ENCODE measurements around the gene INPP5A. TPM values are rescaled to one million over a fixed set of nuclear protein-coding genes. Genes with fewer than 3 reads are reported as not detected.
"Not testable (repeated sequence)": the region's sequence is repeated elsewhere in the genome, so short reads cannot be mapped to it uniquely, and the experiment has no call there.

The INPP5A gene, protein sequence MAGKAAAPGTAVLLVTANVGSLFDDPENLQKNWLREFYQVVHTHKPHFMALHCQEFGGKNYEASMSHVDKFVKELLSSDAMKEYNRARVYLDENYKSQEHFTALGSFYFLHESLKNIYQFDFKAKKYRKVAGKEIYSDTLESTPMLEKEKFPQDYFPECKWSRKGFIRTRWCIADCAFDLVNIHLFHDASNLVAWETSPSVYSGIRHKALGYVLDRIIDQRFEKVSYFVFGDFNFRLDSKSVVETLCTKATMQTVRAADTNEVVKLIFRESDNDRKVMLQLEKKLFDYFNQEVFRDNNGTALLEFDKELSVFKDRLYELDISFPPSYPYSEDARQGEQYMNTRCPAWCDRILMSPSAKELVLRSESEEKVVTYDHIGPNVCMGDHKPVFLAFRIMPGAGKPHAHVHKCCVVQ
- 26.8 and 32.1 TPM in 2 replicates for total RNA-seq (2014; rRNA removed; shearing (Covaris generic))

DNA sequence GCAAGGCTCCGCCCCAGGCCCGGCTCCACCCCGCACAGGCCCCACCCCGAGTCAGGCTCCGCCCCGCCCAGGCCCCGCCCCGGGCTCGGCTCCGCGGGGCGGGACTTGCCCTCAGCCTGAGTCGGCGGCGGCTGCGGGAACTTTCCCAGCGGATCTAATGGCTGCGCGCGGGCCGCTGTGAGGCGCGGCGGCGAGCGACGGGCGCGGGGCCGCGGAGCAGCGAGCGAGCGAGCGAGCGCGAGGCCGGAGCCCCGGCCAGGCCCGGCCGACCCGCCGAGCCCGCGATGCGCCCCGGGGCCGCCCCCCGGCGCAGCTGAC, at the start of gene INPP5A:
TSS of gene INPP5A (plus strand) at position 104 of the 318 bp plus-strand sequence. CDS start 310 bp downstream, outside the sequence.
- DNase-seq (ENCODE audit: low read depth): no peak

DNA sequence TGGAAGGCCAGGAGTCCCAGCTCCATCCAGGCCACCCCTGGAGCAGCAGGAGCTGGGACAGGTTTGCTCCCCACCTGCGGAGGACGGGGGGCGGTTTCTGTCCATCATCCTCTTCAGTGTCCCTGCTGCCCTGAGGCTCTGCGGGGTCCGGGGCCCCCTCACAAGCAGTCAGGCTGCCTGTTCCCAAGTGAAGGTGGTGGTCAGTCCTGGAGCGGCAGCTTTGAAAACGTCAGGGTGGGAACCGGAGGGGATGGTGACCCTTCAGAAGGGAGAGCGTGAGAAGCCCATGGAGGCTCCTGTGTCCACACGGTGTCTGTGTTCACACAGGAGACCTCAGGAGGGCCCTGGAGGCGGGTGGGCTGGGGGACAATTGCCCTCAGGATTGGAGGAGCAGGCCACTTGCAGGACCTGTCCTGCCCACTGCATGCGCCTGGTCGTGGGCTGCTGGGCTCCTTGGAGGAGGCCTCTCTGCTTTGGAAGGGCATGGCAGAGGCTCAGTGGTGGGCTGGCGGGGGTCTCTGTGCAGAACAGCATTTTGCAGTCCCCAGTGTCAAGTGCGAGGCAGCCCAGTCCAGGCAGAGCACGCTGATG, 49.3 kb upstream of the INPP5A start:
- no peak for DNase-seq (ENCODE audit: low read depth)

DNA sequence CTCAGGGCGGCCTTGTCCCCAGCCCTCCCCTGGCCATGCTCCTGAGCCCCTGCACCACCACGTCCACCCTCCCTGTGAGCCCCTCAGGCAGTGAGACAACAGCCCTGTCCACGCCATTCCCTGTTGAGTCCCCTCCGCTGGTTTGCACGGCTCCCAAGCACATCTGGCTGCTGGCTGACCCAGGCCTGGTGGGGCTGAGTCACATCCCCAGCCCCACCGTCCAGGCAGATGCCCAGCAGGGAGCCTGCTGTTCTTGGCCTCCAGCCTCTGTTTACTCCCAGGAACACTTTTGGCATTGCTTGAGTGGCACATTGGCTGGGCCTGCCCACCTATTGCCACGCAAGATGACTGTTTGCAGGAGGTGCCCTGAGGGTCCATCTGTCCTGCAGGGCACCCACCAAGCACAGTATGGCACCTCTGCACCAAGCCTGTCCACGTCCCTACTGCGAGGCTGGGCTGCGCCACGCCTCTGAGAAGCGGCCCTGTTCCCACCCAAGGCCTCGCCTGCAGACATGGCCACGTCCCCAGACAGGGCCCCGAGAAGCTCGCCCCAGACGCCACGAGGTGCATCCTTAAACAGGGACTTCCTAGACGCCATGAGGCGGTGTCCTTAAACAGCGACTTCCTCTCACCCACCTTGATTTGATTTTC, 48.4 kb upstream of the INPP5A start:
- peak; percentile 74 for DNase-seq (ENCODE audit: low read depth)

DNA sequence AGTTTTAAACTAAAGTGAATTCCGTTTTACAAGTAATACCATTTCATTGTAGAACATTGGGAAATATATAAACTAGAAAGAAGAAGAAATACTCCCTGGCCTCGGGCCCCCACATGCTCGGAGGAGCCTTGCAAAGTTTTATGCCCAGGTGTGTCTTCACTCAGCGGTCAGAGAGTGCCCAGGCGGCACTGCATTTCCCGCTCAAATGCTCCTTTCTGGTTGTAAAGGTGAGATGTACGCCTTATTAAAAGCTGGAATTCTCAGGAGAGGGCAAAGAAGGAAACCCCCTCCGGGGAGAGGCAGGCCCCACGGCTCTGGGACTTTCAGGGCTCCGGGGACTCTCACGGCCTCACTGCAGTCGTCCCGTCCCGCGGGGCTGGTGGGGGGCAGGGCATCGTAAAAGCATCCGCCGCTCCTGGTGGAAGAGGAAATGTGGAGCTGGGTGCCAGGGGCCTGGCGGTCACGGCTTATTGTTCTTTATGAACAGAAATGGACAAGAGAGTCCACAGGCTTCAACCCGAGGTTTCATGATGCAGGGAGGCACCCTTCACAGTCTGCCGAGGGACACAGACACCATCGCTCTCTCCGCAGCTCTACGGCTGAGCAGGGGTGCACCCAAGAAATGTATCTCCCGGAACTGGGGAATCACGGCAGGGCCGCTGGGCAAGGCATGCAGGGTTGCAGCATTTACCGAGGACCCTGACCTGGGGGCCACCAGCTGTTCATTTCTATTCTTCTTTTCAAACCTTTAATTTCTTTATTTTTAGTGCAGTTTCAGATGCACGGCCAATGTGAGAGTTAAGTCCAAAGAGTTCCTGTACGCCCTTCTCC, 47.7 kb upstream of the INPP5A start:
- DNase-seq (ENCODE audit: low read depth): no peak

DNA sequence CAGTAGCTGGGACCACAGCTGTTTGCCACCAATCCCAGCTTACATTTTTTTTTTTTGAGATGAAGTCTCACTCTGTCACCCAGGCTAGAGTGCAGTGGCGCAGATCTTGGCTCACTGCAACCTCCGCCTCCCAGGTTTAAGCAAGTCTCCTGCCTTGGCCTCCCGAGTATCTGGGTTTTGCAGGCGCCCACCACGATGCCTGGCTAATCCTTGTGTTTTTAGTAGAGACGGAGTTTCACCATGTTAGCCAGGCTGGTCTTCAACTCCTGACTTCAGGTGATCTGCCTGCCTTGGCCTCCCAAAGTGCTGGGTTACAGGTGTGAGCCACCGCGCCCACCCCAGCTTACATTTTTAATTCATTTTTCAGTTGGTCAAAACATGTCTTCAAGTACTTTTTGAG, 46.1 kb upstream of the INPP5A start:
- not testable (repeated sequence) for DNase-seq (ENCODE audit: low read depth)

DNA sequence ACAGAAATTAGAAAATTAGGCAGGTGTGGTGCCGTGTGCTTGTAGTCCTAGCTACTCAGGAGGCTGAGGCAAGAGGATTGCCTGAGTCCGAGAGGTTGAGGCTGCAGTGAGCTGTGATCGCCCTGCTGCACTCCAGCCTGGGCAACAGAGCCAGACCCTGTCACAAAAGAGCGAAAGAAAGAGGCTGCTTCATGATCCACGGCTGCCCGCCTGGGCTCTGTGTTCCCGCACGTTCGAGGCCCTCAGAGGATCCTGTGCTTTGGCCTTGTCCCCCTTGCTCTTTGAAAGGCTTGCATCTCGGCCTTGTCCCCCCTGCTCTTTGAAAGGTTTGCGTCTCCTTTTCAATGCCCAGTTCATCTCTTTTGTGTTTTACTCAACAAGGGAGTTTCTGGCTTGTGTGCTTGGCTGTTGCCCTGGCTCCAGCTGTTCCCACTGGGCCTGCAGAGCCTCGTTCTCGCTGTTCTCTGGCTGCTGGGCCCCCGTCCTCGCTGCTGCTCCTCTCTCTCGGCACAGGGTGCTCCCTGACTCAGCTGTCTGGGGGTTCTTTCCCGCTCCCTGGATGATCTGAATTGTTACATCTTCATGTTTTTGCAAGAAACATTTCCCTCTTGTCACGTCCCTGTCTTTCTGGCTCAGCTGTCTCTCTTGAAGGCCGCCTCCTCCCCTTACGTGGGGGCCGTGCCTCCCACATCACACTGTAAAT, 45.1 kb upstream of the INPP5A start:
- no peak for DNase-seq (ENCODE audit: low read depth)

DNA sequence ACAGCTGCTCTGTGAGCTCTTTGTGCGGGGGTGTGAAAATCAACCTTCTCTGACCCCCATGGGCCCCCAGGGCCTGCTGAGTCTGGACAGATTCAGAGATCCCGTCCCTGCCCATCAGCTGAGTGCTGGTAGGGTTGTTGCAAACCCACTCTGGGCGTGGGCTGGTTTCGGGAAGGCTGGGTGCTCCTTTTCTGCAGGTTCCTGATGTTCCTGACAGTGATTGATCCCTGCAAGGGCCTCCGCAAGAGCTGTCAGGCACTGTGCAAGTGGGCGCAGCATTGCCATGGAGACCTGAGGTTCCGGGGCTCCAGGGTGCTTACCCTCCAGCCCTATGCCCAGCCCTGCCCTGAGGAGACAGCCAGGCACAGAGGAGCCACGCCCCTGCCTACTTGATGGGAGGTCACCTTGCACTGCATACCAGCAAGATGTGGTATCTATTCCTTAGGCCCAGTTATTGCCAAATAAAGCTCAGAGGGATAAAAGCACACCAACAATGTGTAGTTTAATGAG, 44.3 kb upstream of the INPP5A start:
- DNase-seq (ENCODE audit: low read depth): no peak

DNA sequence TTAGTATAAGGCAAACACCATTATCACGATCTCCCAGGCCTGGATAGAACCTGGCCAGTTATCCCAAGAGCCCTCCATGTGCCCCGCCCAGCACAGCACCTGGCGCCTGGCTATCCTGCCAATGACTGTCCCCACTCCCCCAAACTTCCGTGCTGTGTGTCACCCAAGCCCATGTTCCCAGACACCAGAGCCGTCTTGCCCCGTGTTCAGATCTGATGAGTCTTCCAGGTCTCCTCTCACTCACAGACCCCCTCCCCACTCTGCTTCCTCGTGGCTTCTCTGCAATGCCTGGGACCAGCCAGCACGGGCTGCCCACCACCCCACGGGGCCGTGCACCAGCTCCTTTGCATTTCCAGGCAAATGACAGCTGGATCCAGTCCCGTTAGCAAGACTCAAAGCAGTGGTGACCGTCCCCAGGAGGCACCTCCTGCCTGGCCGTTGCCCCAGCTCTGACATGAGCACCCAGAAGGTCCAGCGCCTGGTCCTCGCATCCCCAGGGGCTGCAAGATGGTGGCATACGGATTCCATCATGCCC, 43.8 kb upstream of the INPP5A start:
- DNase-seq (ENCODE audit: low read depth): no peak

DNA sequence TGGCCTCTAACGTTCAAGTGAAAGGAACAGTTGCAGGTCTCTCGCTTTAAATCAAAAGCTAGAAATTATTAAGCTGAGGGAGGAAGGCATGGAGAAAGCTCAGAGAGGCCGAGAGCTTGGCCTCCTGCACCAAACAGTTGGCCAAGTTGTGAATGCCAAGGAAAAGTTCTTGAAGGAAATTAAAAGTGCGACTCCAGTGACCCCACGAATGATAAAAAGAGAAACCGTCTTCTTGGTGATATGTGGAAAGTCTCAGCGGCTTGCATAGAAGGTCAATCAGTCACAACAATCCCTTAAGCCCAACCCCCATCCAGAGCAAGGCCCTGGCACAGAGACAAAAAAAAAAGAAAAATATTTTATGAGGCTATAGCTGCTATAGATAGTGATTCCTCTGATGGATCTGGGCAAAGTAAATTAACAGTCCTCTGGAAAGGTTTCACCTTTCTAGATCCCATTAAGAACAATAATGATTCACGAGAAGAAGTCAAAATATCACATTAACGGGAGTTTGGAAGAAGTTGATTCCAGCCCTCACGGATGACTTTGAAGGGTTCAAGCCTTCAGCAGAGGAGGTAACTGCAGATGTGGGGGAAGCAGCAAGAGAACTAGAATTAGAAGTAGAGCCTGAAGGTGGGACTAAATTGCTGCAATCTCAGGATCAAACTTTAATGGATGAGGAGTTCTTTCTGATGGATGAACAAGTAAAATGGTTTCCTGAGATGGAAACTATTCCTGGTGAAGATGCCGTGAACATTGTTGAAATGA, 42.5 kb upstream of the INPP5A start:
- DNase-seq (ENCODE audit: low read depth): no peak

DNA sequence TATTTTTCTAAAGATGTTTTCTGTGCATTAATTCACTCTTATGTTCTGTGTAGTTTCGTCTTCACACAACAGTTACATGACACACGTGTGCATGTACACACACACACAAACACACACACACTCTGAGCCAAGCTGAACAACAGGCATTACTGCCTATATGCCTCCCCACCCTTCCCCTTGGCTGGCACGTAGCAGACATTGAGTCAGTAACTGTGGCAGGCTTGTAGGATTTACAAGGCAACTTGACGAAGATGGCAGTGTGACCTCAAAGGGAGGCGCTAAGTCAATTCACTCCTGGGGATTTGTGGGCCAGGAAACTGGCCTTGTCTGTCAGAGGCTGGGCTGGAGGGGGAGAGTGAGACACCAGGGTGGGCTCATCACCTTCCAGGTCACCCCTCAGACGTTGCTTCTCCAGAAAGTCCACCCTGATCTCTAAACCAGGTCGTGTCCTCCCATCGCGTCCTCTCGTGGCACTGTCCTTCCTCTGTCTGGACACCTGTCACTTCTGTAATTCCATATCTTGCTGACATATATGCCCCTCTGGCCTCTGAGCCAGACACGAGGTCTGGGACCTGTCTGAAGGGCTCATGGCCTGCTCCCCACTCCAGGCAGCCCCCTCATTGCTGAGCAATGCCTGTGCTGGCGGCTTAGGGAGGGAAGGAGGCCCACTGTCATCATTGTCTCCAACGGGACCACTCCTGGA, 41.1 kb upstream of the INPP5A start:
- no peak for DNase-seq (ENCODE audit: low read depth)

DNA sequence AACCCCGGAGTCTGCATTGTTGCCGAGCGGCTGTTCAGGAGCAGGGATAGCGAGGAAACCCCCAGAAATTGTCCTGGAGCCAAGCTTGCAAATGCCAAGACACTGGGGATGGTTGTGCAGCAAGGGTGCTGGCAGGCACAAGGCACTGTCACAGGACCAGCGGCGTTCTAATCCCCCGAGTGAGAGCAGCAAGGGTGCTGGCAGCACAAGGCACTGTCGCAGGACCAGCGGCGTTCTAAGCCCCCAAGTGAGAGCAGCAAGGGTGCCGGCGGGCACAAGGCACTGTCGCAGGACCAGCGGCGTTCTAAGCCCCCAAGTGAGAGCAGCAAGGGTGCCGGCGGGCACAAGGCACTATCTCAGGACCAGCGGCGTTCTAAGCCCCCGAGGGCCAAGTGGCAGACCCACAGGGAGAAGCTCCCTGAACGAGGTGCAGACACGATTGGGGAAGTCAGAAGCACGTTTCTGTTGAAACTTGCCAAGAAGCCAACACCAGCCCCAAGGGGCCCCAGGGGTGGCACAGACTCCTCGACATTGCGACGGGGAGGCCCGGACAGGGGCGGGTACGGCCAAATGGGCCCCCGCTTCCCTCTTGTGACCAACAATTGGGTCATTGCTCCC, 40.4 kb upstream of the INPP5A start:
- DNase-seq (ENCODE audit: low read depth): no peak

DNA sequence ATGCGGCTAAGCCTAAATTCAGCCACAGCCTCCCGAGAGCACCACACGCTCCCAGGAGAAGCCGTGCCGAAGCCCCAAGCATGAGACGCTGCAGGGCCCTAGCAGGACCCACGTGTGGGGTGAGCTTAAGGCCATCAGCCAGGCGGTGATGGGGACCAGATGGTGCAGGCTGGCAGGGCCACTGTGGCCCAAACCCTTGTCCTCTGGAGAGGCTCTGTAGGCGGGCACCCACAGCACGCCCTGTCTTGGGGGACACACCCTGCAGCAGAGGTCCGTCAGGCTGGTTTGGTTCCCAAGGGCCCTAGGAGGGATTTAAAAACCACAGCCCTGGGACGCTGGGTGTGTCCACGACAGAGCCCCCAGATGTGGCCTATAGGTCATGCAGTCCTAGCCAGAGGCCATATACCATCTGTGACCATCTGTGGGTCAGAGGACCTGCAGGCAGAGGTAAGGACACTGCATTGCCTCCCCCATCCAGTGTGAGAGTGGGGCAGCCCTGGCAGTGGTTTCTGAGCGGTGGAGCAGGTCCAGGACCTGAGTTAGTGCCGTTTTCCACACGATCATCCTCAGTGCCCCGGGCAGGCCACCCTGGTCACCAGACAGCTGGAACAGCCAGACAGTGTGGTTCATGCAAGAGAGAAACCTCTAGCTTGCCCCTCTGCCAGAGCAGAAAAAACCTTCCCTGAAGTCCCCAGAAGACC, 39.6 kb upstream of the INPP5A start:
- no peak for DNase-seq (ENCODE audit: low read depth)

DNA sequence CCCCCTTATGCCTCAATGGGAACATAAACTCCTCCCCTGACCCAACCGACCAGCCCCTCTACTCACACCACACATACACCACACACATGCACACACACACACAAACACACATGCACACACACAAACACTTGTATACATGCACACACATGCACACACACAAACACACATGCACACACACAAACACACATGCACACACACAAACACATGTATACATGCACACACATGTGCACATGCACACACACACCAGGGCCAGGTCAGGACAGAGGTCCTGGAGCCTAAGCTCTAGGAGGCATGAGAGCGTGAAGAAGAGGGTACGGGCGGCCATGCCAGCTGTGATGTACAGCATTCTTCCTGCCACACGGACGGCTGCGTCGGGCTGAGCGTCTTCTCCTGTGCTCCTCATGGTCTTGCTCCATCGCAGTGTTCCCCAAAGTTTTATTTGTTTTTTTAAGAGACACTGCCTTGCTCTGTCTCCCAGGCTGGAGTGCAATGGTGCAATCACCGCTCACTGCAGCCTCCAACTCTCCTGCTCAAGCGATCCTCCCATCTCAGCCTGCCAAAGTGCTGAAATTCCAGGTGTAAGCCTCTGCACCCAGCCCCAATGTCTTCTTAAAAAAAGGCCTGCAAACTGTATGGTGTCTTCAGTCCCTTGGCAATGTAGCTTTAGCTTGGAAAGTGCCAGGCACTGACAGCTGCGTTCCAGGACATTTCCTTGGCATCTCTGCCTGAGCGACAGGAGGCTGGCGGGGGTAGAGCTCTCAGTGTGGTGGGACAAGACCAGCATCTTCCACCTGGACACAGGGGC, 38.8 kb upstream of the INPP5A start:
- no peak for DNase-seq (ENCODE audit: low read depth)

DNA sequence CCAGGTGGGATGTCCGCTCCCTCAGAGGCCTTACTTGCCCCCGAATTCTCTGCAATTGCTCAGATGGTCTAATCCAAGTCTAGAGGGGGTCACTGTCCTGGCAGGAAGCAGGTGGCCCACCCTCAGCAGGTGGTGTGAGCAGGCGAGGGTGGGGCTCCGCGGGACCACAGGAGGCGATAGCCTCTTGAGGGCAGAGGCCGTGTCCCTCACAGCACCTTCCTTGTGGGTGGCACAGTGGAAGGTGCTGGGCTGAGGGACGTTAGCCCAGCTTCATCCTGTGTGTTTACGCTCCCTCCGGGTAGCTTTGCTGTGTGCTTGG, 38.3 kb upstream of the INPP5A start:
- DNase-seq (ENCODE audit: low read depth): no peak

DNA sequence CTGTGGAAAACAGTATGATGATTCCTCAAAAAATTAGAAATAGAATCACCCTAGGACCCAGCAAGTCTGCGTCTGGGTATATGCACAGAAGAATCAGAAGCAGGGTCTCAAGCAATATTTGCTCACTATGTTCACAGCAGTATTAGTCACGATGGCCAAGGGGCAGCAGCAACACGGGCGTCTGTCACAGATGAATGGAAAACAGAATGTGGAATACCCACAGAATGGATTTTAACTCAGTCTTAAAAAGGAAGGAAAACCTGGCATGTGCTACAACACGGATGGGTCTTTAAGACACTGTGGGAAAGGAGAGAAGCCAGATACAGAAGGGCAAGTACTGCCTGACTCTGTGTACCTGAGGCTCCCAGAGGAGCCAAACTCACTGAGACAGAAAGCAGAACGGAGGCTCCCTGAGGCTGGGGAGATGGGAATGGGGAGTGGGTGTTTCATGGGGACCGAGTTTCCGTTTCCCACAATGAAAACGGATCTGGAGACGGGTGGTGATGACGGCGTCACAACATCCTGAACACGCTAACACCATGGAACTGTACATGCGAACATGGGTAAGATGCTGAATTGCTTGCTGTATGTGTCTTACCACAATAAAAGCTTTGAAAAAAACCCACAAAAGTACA, 36.7 kb upstream of the INPP5A start:
- DNase-seq (ENCODE audit: low read depth): no peak

DNA sequence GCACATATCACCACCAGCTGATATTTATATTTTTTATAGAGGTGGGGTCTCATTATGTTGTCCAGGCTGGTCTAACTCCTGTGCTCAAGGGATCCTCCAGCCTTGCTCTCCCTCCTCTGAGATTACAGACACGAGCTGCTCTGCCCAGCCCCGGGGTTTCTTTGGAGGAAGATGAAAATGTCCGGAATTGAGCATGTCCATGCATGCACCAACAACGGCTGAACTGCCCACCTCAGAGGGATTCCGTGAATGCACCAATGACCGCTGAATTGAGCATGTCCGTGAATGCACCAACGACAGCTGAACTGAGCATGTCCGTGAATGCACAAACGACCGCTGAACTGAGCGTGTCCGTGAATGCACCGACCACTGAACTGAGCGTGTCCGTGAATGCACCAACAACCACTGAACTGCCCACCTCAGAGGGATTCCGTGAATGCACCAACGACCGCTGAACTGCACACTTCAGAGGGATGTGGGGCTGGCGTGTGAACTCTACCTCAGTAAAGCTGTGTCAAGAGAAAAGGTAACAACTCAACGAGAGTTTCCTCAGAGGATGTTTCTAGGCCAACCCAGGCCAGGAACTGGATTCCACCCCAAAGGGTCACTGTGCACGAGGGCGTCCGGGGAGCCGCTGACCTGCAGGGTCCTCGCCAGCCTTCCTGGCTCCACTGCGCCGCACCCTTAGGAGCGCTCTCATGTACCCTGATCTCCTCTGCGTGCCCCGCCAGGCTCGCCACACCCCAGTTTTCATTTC, 34.9 kb upstream of the INPP5A start:
- no peak for DNase-seq (ENCODE audit: low read depth)

Data from Daoy (cell line).